HL-60/S4 treated with retinoic acid at 250 ng/mL for 4 days and 3 days (cell line): ENCODE measurements around the gene RSPRY1.
"Not testable (repeated sequence)": the region's sequence is repeated elsewhere in the genome, so short reads cannot be mapped to it uniquely, and the experiment has no call there.

ENCODE experiments used
- in situ Hi-C: fragments of 300-500 bp; cut with MboI; formaldehyde crosslinking; loops from 2 replicates; pipeline ENCODE4 v1.7.0; 2022; ENCODE audit warnings: low sequenced_read_pairs

Gene RSPRY1

GRCh38 chr16:57184887-57185445, 1.2 kb upstream of the RSPRY1 start:
- in situ Hi-C loops, result no loop called here

GRCh38 chr16:57185446-57185944, 634 bp upstream of the RSPRY1 start:
- in situ Hi-C loops, result no loop called here

DNA sequence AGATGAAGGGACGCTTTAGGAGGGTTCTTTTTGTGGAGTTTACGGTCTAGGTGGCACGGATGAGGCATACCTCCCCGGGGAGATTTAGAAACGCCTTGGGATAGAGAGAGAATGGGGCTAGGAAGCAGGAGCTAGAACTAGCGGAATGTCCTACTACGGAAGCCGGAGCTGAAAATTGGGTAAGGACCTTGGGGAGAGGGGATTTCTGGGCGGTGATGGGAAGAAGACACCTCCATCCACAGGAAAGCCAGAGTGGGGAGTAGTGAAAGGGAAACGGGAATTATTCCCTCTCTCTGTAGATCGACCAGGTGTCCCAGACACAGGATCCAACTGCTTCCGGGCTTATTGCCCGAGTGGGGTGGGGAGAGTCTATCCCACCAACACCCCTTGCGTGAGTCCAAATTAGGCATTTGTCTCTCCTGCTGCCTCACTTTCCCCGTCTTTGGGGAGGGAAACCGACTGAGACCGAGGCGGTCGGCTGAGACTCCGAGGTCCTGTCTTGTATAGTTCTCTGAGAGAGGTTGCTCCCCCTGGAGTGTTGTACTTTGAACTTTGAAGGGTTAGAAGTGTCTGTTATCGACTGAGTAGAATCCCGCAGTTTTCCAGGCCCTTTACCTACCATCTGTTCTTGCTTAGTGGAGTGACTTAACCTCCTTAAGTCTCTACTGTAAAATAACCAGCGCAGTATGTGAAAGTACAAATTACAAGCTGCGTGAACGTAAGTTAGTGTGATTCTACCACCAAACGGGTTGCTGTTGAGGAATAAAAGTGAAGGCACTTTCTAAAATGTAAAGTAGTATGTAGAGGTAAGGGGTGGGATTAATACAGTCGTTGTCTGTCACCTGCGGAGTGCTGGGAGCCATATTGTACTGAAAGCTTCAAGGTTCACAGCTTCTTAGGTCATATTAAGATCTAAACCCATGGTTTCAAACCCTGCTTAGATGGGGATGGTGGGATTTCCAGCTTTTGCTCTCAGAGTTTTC, 1.0 kb downstream of the RSPRY1 start:
- in situ Hi-C loops, result no loop called here

DNA sequence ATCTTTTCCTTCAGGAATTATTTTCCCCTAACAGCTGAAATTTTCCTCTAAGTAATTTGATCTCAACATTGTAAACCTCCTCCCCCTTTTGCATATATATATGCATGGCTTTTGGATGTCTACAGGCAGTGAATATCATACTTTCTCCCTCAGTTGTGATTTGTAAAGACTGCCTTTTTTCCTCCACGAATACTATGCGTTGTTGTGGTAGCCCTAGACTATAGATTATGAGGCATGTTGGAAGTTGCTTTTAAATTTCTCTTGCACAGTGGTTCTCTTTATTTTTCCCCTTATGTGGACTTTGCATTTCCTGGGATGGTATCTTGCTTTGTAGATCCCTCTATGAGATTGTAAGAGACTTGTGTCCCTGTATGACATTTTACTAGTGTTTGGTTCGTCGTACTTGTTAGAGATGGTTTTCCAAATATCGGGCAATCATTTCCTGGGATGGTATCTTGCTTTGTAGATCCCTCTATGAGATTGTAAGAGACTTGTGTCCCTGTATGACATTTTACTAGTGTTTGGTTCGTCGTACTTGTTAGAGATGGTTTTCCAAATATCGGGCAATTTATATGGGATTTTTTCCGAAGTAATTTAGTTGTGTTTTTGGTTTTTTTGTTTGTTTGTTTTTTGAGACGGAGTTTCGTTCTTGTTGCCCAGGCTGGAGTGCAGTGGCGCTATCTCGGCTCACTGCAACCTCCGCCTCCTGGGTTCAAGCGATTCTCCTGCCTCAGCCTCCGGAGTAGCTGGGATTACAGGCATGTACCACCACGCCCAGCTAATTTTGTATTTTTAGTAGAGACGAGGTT, 2.0 kb downstream of the RSPRY1 start:
- in situ Hi-C loops, result not testable (repeated sequence)

DNA sequence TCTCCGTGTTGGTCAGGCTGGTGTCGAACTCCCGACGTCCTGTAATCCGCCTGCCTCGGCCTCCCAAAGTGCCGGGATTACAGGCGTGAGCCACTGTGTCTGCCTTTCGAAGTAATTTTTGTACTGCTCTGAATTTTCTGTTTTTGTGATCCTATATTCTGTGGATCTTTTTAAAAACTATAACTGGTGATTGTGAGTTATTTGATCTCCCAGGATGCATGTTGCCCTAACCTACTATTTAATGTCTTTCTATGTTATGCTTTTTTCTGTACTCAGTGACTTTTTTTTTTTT, 2.5 kb downstream of the RSPRY1 start:
- in situ Hi-C loops, result no loop called here

DNA sequence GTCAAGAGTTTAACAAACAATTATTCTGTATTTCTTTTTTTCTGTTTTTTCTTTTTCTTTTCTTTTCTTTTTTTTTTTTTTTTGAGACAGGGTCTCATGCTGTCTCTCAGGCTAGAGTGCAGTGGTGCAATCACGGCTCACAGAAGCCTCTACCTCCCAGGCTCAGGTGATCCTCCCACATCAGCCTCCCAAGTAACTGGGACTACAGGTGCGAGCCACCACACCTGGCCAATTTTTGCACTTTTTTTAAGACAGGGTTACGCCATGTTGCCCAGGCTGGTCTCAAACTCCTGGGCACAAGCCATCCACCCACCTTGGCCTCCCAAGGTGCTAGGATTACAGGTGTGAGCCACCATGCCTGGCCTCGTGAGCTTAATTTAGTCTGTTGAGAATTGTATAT, 3.4 kb downstream of the RSPRY1 start:
- in situ Hi-C loops, result not testable (repeated sequence)

GRCh38 chr16:57190136-57190535, 4.0 kb downstream of the RSPRY1 start:
- in situ Hi-C loops, result no loop called here

- in situ Hi-C loops, result no loop called here
Measured at GRCh38 chr16:57191056-57191571, 5.0 kb downstream of the RSPRY1 start.

DNA sequence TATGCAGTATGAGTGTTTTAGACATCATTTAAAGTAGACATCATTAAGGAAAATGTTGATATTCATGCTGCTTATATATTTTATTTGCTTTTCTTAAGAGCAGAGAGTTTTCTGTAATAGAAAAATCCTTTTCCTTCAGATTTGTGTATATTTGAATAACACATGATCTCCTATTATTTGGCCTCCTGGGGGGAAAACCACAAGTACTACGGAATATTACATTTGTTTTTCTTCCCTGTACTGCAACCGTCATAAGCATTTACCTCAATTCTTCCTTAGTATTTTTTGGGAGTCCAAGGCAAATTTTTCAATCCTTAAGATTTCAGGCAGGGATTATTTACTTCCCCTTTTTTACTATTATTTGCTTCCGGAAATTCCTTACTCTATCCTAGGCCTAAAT, 6.0 kb downstream of the RSPRY1 start:
- in situ Hi-C loops, result no loop called here

GRCh38 chr16:57192720-57193486, 6.8 kb downstream of the RSPRY1 start:
- in situ Hi-C loops, result no loop called here

DNA sequence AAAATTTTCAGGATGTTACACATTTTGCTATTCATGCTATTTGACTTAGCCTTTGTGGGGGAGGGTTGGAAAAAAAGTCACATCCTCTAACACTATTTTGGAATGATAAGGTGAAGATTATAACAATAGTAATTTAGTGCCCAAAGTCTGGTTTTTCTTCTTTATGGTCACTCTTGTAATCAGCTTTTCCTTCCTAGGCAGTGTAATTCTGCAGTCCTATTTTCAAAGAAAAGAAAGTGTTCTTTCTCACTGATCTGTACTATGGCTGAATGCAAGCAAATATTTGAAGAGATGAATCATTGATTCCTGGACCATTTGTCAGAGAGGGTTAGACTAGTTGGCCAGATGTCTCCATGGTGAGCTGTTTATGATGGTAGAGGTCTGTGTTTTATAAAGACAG, 8.4 kb downstream of the RSPRY1 start:
- in situ Hi-C loops, result no loop called here

- in situ Hi-C loops, result no loop called here
Measured at GRCh38 chr16:57196286-57196685, 10.2 kb downstream of the RSPRY1 start.

- in situ Hi-C loops, result no loop called here
Measured at GRCh38 chr16:57196753-57197152, 10.6 kb downstream of the RSPRY1 start.

DNA sequence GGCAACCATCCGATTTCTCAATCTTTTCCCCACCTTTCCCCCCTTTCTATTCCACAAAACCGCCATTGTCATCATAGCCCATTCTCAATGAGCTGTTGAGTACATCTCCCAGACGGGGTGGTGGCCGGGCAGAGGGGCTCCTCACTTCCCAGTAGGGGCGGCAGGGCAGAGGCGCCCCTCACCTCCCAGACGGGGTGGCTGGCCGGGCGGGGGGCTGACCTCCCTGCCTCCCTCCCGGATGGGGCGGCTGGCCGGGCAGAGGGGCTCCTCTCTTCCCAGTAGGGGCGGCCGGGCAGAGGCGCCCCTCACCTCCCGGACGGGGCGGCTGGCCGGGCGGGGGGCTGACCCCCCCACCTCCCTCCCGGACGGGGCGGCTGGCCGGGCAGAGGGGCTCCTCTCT, 14.2 kb downstream of the RSPRY1 start:
- in situ Hi-C loops, result not testable (repeated sequence)

GRCh38 chr16:57200926-57201325, 14.8 kb downstream of the RSPRY1 start:
- in situ Hi-C loops, result not testable (repeated sequence)

DNA sequence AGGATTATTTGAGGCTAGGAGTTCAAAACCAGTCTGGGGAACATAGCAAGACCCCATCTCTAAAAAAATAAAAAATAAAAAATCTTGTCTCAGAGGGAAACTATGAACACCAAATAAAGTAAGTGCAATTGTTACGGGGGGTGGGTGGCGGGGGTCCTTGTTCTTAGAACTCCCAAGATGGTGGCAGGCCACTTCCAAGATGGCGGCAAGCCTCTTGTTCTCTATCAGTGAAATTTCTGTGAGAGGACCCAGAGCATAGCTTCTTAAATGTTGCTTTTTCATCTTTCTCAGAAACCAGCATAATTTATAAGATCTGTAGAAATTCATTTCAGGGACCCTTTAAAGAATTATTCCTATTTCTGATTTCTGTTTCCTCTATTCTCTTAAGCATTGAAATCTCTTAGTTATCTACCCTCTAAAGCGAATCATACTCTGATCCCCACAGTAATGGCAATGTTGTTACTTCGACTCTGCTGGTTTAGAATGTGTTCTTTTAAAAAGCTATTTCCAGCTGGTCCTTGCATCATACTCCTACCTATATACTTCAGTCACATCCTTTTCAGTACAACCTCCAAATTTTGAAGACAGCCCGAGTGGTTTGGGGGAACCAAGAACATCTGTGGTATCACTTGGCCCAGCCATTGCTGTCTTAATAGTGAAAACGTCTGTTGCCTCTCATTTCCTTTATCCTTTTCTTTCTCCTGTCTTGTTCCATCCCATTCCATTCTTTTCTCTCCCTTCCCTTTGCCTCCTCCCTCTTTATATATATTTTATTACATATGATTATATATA, 16.2 kb downstream of the RSPRY1 start:
- in situ Hi-C loops, result no loop called here

- in situ Hi-C loops, result no loop called here
Measured at GRCh38 chr16:57203451-57203850, 17.3 kb downstream of the RSPRY1 start.

- in situ Hi-C loops, result no loop called here
Measured at GRCh38 chr16:57204675-57205074, 18.5 kb downstream of the RSPRY1 start.

DNA sequence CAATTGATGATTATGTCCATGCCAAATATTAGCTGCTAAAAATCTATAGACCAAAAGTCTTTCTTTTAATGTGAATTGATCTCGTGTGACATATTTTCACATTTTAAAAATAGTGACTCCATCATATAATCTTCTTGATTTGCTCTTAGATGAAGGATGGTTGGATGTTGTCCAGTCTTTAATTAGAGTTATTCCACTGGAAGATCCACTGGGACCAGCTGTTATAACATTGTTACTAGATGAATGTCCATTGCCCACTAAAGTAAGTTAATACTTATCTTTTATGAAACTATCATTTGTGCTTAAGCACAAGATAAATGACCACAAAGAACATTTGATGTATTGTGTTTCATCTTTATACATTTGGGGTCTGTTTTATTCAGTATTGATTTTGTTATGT, 22.8 kb downstream of the RSPRY1 start:
- in situ Hi-C loops, result no loop called here

- in situ Hi-C loops, result no loop called here
Measured at GRCh38 chr16:57209780-57210179, 23.7 kb downstream of the RSPRY1 start.
